ENCODE results near the gene SH2D7. TPM values are rescaled to one million over a fixed set of nuclear protein-coding genes. Genes with fewer than 3 reads are reported as not detected.

The SH2D7 gene
- total RNA-seq, 1 experiment from 2014 or later = not detected

DNA sequence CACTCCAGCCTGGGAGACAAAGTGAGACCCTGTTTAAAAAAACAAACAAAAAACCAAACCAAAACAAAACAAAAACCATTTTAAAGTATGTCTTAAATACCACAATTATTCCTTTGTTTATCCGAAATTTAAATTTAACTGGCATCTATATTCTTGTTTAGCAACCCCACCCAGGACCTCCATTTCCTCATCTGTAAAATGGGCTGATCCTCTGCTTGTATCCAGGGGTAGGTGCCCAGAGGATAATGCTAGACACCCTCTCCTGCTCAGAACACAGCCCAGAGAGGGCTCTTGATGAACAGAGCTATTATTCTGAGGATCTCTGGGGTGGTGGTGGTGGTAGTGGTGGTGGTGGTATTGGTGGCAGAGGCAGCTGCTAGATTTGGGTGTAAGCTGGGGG is 9.8 kb downstream of the SH2D7 start:
- H3K27me3 Mint-ChIP-seq (ENCODE audit: insufficient read depth, unreplicated experiment) = no peaks in the 10 kb centered on the region
- Histone ChIP-seq H3K4me1 (peaks cover 11% of the 10 kb centered on the region; the same call in 1 of the 2 replicates), H3K9me3 (no peaks in the 10 kb centered on the region), H3K27me3 (replicated peaks; ENCODE audit: control insufficient read depth, insufficient read depth, low read length) (no peaks in the 10 kb centered on the region), H3K36me3 (ENCODE audit: control insufficient read depth, insufficient read depth, low read length) (no peaks in the 10 kb centered on the region), H3K4me3 (ENCODE audit: low read depth, low read length) (no peak overlapping the region)
- ChIA-PET POLR2A (no interaction called here), CTCF (no interaction called here)
- H3K27ac Mint-ChIP-seq (ENCODE audit: unreplicated experiment) = no peak overlapping the region
- intact Hi-C loops (cut with micrococcal nuclease; ENCODE audit: unreplicated experiment) = no loop called here
- no peaks in the 10 kb centered on the region for H3K36me3 Mint-ChIP-seq (ENCODE audit: insufficient read depth, unreplicated experiment)
- no peaks in the 10 kb centered on the region for H3K9me3 Mint-ChIP-seq (ENCODE audit: unreplicated experiment)
- no peak for DNase-seq
- H3K4me1 Mint-ChIP-seq (ENCODE audit: low read depth, unreplicated experiment) = peaks cover 8% of the 10 kb centered on the region
- BruUV-seq (replicated peaks) = no TSS peak
- H3K4me3 Mint-ChIP-seq (ENCODE audit: unreplicated experiment) = no peak overlapping the region
- TF ChIP-seq, protein P1, sequence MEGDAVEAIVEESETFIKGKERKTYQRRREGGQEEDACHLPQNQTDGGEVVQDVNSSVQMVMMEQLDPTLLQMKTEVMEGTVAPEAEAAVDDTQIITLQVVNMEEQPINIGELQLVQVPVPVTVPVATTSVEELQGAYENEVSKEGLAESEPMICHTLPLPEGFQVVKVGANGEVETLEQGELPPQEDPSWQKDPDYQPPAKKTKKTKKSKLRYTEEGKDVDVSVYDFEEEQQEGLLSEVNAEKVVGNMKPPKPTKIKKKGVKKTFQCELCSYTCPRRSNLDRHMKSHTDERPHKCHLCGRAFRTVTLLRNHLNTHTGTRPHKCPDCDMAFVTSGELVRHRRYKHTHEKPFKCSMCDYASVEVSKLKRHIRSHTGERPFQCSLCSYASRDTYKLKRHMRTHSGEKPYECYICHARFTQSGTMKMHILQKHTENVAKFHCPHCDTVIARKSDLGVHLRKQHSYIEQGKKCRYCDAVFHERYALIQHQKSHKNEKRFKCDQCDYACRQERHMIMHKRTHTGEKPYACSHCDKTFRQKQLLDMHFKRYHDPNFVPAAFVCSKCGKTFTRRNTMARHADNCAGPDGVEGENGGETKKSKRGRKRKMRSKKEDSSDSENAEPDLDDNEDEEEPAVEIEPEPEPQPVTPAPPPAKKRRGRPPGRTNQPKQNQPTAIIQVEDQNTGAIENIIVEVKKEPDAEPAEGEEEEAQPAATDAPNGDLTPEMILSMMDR (IDR thresholded peaks at IDR 0.05; ENCODE audit: insufficient read depth in 1 of 2, low read depth in 1 of 2, low read length in 1 of 2, severe bottlenecking in 1 of 2, unreplicated experiment in 1 of 2) = no peak

DNA sequence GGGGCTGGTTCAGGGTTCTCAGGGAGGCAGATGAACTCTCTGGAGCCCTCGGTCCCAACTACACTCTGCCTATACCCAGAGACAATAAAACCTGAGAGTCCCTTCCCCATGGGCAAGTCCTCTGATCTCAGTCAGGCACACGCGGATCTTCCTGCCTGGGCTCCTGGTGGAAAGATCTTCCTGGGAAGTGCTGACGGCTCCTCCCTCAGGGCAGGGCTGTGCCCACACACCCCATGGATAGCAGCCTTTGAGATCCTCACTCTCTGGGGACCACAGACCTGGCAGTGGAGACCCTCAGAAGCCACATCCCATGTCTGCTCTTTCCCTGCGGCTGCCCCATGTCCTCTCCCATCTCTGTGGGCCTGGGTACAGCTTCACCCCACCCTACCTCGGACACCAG is 10.4 kb downstream of the SH2D7 start:
- H3K9me3 ChIP-seq = no peaks in the 10 kb centered on the region
- Mint-ChIP-seq H3K9me3 (ENCODE audit: unreplicated experiment) (no peaks in the 10 kb centered on the region), H3K27ac (ENCODE audit: unreplicated experiment) (no peak overlapping the region), H3K36me3 (ENCODE audit: insufficient read depth, unreplicated experiment) (no peaks in the 10 kb centered on the region), H3K27me3 (ENCODE audit: insufficient read depth, unreplicated experiment) (no peaks in the 10 kb centered on the region), H3K4me1 (ENCODE audit: low read depth, unreplicated experiment) (peaks cover 8% of the 10 kb centered on the region), H3K4me3 (ENCODE audit: unreplicated experiment) (no peak overlapping the region)
- CTCF ChIA-PET = no interaction called here
- DNase-seq = no peak
- H3K27me3 ChIP-seq (replicated peaks; ENCODE audit: control insufficient read depth, insufficient read depth, low read length) = no peaks in the 10 kb centered on the region
- peaks cover 11% of the 10 kb centered on the region; the same call in 1 of the 2 replicates for H3K4me1 ChIP-seq
- TF ChIP-seq, protein P1 (IDR thresholded peaks at IDR 0.05; ENCODE audit: insufficient read depth in 1 of 2, low read depth in 1 of 2, low read length in 1 of 2, severe bottlenecking in 1 of 2, unreplicated experiment in 1 of 2) = no peak
- H3K4me3 ChIP-seq (ENCODE audit: low read depth, low read length) = no peak overlapping the region
- intact Hi-C loops (cut with micrococcal nuclease; ENCODE audit: unreplicated experiment) = no loop called here
- no TSS peak for BruUV-seq (replicated peaks)
- POLR2A ChIA-PET = no interaction called here
- no peaks in the 10 kb centered on the region for H3K36me3 ChIP-seq (ENCODE audit: control insufficient read depth, insufficient read depth, low read length)

- H3K4me3 ChIP-seq (ENCODE audit: low read depth, low read length) = no peak overlapping the region
- H3K27me3 ChIP-seq (replicated peaks; ENCODE audit: control insufficient read depth, insufficient read depth, low read length) = no peaks in the 10 kb centered on the region
- Mint-ChIP-seq H3K27me3 (ENCODE audit: insufficient read depth, unreplicated experiment) (no peaks in the 10 kb centered on the region), H3K9me3 (ENCODE audit: unreplicated experiment) (no peaks in the 10 kb centered on the region), H3K27ac (ENCODE audit: unreplicated experiment) (no peak overlapping the region), H3K36me3 (ENCODE audit: insufficient read depth, unreplicated experiment) (no peaks in the 10 kb centered on the region), H3K4me3 (ENCODE audit: unreplicated experiment) (no peak overlapping the region), H3K4me1 (ENCODE audit: low read depth, unreplicated experiment) (peaks cover 9% of the 10 kb centered on the region)
- no peaks in the 10 kb centered on the region for H3K9me3 ChIP-seq
- BruUV-seq (replicated peaks) = no TSS peak
- no peak for DNase-seq
- peaks cover 11% of the 10 kb centered on the region; the same call in 1 of the 2 replicates for H3K4me1 ChIP-seq
- ChIA-PET CTCF (no interaction called here), POLR2A (no interaction called here)
- intact Hi-C loops (cut with micrococcal nuclease; ENCODE audit: unreplicated experiment) = no loop called here
- TF ChIP-seq, protein P1 (IDR thresholded peaks at IDR 0.05; ENCODE audit: insufficient read depth in 1 of 2, low read depth in 1 of 2, low read length in 1 of 2, severe bottlenecking in 1 of 2, unreplicated experiment in 1 of 2) = no peak
- no peaks in the 10 kb centered on the region for H3K36me3 ChIP-seq (ENCODE audit: control insufficient read depth, insufficient read depth, low read length)
Measured at GRCh38 chr15:78103406-78104118, 11.2 kb downstream of the SH2D7 start.

Measured in Caco-2 (cell line).